K562 treated with DMSO at 1 percent for 24 hours (cell line): ENCODE data around the gene PCDHGA1. TPM values are rescaled to one million over a fixed set of nuclear protein-coding genes. Genes with fewer than 3 reads are reported as not detected.

Experiments used
- total RNA-seq: library from RNA; unstranded; fragments of 300-600 nt; gene quantifications from 2 replicates; pipeline ENCODE4 v1.2.3, GENCODE V29; 2022; ENCODE audit warnings: low read depth; ENCODE audit not compliant: insufficient read depth

Gene PCDHGA1
- 0.16 and 0.29 TPM in 2 replicates for total RNA-seq

DNA sequence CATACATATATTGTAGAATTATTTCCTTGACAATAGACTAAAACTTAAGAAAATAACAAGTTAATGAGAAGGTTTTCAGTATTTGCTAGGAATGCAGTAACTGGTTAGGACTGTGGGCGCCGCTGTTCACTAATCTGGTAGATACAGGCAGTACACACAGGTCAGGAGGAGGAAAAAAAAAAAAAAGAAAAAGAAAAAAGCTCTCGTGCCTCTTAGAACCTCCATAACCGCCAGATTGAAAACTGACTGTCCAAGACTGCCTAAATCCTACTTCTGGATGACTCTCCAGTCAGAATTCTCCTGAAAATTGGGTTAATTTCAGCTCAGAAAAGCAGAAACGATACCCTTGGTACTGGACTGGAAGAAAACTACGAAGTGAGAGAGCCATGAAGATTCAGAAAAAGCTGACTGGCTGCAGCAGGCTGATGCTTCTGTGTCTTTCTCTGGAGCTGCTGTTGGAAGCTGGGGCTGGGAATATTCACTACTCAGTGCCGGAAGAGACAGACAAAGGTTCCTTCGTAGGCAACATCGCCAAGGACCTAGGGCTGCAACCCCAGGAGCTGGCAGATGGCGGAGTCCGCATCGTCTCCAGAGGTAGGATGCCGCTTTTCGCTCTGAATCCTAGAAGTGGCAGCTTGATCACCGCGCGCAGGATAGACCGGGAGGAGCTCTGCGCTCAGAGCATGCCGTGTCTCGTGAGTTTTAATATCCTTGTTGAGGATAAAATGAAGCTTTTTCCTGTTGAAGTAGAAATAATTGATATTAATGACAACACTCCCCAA lies at the start of gene PCDHGA1:
Gene PCDHGA1, plus strand, starts transcription at position 216 of the 782 bp plus-strand sequence.

DNA sequence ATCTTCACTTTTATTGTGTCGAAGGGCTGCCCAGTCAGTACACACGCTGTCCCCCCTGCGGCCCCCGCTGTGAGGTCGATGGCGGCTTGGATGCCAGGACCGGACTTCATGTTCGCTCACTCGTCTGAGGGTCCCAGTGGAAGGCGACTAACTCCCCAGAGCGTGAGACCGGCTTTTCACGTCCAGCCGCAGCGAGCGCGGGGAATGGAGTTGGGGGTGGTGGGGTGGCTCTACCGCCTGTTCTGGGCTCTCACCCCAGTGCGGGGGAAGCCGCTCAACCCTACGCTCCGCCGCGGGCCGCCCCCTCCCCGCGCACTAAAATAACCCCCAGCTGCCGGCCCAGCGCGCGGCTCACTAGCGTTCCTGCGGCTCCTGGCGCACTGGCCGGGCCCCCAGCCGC lies 26.6 kb upstream of the PCDHGA1 start, which contains the start of gene SLC25A2:
Gene SLC25A2, minus strand, starts transcription at position 294 of the 400 bp plus-strand sequence. Its CDS starts 184 bp downstream, at position 110.

DNA sequence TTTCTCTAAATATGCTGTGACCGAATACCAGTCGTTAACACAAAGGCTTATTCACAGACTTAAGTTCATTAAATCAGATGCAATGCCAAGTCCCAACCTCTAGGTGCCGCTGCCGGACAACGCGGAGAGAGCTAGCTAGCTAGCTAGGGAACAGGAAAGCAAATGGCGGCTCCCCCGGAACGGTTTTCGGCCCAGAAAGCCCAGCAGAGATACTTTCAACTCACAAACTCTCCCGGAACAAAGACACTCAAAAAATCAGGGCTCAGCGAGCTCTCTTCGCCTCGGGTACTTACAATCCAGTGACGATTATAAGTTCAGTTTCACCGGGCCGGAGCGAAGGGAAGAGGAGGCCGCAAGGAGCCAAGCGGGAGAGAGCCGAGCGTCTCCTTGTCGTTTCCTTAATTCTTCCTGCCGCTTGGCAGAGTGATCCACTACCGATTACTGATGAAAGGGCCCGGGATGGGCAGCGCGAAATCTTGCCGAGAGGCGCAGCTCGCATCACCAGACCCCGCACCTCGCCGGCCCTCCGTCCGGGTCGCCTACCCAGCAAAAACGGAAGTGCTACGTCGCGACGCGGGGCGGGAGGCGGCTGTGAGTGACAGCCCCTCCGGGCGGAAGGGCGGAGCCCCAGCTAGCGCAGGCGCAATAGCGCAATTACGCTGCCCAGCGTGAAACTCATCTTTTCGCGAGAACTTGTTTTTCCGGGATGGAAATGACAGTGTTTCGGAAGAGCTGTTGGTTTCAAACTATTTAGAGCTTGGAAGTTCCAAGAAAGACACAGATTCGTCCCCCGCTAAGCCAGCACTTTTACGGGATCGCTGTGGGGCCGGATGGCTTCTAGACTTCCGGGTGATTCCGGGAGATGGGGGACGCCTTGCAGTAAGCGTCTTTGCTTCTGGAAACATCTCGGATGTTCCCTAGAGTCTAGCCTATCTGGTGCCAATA lies 9.8 kb upstream of the PCDHGA1 start, which contains the start of gene TAF7:
Gene TAF7, minus strand, starts transcription at position 560 of the 945 bp plus-strand sequence. CDS start 740 bp downstream, outside the sequence.

DNA sequence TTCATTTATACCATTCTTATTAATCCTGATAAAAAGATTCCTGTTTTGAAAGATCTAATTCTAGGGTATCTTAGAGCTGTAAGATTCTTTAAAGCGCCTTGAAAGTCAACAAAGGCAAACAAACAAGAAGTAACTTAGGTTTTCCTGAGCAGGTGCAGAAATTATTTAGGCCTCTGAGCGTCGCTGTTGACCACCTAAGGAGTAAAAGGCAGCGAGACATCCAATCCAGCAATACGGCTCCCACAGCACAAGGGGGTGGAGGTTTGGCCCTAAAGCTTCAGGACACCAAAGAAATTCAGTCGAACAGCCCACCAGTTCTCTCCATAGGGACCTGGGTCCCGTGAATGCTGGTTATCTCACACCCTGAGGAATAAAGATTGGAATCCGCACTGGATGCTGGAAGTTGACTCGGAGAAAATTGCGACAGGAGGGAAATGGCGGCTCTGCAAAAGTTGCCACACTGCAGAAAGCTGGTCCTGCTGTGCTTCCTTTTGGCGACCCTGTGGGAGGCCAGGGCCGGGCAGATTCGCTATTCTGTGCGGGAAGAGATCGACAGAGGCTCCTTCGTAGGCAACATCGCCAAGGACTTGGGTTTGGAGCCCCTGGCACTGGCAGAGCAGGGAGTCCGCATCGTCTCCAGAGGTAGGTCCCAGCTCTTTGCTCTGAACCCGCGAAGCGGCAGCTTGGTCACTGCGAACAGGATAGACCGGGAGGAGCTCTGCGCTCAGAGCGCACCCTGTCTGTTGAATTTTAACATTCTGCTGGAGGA lies 8.4 kb downstream of the PCDHGA1 start, which contains the start of gene PCDHGA2:
Gene PCDHGA2, plus strand, starts transcription at position 223 of the 769 bp plus-strand sequence.

DNA sequence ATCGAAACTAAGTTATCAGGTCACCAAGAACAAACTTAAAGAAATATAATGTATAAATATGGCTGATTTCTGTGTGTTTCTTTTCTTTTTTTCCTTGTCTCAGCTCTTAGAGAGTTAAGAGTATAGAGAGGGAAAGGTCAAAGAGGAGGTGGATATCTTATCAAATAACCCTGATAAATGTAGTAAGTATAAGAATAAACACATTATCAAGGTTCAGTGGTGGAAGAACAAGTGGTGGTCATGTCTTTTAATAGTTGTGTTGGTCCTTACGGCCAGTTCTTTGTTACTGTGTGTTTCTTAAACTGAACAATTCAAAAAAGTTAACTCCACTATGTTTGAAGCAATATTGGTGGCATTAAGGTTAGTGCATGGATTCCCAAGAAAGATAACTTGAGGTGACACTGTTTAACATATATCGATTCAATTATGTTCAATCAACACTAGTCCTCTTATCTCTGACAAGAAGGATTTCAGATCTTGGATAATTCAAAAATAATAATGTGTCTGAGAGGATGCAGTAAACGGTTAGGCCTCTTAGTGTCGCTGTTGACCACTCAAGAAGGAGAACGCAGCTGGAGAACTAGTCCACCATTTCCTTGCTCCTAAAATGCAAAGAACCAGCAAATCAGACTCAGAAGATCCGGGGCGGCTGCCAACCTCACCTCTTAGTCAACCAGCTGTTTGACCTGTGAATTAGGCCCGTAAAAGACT lies 13.1 kb downstream of the PCDHGA1 start, which contains the start of gene PCDHGA3:
Gene PCDHGA3, plus strand, starts transcription at position 588 of the 711 bp plus-strand sequence. CDS start 205 bp downstream, outside the sequence.

DNA sequence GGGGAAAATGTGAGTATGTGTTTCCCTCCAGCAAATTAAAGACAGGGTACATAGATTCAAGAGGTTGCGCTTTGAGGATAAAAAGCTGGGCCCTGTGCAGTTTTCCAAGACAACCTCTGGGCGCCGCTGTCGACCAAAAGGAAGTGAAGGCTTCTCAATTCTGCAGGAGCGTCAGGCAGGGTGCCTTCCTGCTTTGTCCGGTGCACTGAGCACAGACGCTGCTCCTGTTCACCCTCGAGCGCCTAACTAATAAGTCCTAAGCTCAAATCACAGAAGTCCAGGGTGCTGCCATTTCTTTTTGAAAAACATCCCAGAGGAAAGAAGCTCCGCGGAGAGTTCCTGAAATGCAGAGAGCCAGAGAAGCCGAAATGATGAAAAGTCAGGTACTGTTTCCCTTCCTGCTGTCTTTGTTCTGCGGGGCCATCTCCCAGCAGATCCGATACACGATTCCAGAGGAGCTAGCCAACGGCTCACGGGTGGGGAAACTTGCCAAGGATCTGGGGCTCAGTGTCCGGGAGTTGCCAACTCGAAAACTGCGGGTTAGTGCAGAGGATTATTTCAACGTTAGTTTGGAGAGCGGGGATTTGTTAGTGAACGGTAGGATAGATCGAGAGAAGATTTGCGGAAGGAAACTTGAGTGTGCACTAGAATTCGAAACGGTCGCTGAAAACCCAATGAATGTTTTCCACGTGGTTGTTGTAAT lies 19.8 kb downstream of the PCDHGA1 start, which contains the start of gene PCDHGB1:
Gene PCDHGB1, plus strand, starts transcription at position 183 of the 703 bp plus-strand sequence. Its CDS starts 162 bp downstream, at position 345.

DNA sequence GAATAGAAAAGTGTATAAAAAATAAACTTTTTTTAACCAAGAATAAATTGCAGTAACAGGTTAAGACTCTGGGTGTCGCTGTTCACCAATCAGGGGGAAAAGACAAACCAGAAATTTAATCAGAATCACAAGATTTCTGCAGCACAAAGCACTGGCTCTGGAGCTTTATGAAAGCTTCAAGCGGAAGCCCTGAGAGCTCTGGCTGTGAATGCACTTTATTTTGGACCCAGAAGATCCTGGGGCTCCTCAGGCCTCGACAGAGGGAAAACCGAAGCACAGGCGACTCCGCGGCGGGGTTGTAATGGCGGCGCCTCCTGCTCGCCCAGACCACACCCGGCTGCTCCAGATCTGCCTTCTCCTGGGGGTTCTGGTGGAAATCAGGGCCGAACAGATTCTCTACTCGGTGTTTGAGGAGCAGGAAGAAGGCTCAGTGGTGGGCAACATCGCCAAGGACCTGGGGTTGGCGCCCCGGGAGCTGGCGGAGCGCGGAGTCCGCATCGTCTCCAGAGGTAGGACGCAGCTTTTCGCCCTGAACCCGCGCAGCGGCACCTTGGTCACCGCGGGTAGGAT lies 24.7 kb downstream of the PCDHGA1 start, which contains the start of gene PCDHGA4:
Gene PCDHGA4, plus strand, starts transcription at position 122 of the 570 bp plus-strand sequence. Its CDS starts 87 bp downstream, at position 209.

DNA sequence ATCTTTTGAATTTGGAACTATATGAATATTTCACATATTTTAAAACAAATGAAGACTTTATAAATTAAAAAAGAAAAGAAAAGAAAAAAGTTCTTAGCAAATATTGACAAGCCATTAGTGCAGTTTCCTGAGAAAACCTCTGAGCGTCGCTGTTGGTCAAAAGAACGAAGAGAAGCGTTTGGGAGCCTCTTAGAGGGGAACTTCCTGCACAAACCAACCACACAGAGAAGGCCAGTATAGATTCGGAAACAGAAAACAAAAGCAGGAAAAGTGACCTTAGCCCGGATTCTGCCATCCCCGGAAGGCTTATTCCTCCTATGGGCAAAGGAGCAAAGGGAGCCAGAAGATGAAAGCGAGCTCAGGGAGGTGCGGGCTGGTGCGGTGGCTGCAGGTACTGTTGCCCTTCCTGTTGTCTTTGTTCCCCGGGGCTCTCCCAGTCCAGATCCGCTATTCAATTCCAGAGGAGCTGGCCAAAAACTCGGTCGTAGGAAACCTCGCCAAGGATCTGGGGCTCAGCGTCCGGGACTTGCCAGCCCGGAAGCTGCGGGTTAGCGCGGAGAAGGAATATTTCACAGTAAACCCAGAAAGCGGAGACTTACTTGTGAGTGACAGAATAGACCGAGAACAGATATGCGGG lies 29.6 kb downstream of the PCDHGA1 start, which contains the start of gene PCDHGB2:
Gene PCDHGB2, plus strand, starts transcription at position 205 of the 637 bp plus-strand sequence. Its CDS starts 142 bp downstream, at position 347.

DNA sequence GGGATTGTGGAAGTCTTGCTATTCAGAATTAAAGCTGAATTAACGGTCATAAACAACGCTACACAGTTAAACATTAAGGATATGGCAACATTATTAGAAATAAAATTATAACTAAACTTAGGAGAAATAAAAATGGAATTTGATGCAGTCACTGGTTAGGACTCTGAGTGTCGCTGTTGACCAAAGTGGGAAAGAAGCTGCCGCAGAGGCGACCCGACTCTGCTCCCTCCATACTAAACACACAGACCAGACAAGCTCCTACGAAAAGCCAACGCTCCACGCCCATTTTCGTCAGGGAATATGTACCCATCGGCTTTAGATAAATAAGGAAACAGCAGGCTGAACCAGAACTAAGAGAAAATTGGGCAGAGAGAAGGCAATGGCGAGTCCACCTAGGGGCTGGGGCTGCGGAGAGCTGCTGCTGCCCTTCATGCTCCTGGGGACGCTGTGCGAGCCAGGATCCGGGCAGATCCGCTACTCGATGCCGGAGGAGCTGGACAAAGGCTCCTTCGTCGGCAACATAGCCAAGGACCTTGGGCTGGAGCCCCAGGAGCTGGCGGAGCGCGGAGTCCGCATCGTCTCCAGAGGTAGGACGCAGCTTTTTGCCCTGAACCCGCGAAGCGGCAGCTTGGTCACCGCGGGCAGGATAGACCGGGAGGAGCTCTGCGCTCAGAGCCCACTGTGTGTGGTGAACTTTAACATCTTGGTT lies 33.8 kb downstream of the PCDHGA1 start, which contains the start of gene PCDHGA5:
Gene PCDHGA5, plus strand, starts transcription at position 211 of the 709 bp plus-strand sequence. Its CDS starts 169 bp downstream, at position 380.

DNA sequence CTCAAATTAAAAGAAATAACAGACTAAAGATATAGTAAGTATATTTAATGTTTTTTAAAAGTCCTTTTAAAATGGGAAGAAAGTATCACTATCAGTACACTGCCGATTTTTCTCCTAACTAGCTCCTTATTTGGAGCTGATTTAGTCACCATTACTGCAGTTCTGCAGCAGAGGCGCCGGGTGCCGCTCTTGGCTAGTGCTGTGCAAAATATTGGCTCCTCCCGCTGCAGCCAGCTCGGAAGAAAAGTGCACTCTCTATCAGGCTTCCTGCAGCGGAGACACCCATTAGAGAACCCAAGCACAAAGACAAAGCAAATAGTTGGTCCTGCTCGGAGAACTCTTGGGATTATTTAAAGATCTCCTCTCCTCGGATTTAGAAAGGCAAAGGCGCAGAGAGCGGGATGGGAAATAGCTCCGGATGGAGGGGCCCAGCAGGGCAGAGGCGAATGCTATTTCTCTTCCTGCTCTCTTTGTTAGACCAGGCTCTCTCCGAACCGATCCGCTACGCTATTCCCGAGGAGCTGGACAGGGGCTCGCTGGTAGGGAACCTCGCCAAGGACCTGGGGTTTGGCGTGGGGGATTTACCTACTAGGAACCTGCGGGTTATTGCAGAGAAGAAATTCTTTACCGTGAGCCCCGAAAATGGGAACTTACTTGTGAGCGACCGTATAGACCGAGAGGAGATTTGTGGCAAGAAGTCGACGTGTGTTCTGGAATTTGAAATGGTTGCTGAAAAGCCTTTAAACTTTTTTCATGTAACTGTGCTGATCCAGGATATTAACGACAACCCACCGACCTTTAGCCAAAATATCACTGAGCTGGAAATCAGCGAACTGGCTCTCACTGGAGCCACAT lies 39.9 kb downstream of the PCDHGA1 start, which contains the start of gene PCDHGB3:
Gene PCDHGB3, plus strand, starts transcription at position 249 of the 855 bp plus-strand sequence. Its CDS starts 153 bp downstream, at position 402.

DNA sequence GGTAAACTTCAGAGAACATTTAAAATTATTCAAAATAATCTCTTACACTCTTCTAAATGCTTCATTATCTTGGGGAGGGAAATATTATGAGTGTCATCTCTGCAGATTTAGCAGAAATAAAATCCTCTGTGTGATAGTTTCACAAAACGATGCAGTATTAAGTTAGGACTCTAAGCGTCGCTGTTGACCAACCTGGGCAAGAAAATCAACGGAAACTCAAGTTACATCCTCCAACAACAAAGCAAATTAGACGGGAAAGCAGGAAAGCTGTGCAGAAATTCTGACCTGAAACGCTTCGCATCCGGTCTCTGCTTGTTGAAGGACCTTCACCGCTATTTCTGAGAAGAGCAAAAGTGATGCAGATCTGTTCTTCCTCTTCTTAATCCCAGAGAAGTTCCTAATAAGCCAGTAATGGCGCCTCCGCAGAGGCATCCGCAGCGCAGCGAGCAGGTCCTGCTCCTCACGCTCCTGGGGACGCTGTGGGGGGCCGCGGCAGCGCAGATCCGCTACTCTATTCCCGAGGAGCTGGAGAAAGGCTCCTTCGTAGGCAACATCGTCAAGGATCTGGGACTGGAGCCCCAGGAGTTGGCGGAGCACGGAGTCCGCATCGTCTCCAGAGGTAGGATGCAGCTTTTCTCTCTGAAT lies 43.5 kb downstream of the PCDHGA1 start, which contains the start of gene PCDHGA6:
Gene PCDHGA6, plus strand, starts transcription at position 219 of the 645 bp plus-strand sequence. Its CDS starts 193 bp downstream, at position 412.

DNA sequence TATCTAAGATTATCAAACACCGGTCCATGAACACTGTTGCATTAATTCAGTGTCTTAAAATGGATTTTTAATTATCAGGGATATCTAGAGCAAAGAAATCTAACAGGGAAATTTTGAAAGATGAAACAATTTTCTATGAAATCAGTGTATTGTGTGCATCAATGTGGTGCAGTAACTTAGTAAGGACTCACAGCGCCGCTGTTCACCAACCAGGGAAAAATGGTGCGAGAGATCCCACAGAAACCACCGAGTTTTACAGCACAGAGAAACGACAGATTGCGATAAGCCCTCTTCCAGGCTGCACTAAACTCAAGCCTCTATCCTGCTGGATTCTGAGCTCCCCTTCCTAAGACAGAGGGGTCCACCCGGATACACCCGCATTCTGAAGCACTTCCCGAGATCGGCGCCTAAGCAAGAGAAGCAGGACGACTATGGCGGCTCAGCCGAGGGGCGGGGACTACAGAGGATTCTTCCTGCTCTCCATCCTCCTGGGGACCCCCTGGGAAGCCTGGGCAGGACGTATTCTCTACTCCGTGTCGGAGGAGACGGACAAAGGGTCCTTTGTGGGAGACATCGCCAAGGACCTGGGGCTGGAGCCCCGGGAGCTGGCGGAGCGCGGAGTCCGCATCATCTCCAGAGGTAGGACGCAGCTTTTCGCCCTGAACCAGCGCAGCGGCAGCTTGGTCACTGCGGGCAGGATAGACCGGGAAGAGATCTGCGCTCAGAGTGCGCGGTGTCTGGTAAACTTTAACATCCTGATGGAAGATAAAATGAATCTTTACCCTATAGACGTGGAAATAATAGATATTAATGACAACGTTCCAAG lies 52.4 kb downstream of the PCDHGA1 start, which contains the start of gene PCDHGA7:
Gene PCDHGA7, plus strand, starts transcription at position 274 of the 826 bp plus-strand sequence. Its CDS starts 158 bp downstream, at position 432.

DNA sequence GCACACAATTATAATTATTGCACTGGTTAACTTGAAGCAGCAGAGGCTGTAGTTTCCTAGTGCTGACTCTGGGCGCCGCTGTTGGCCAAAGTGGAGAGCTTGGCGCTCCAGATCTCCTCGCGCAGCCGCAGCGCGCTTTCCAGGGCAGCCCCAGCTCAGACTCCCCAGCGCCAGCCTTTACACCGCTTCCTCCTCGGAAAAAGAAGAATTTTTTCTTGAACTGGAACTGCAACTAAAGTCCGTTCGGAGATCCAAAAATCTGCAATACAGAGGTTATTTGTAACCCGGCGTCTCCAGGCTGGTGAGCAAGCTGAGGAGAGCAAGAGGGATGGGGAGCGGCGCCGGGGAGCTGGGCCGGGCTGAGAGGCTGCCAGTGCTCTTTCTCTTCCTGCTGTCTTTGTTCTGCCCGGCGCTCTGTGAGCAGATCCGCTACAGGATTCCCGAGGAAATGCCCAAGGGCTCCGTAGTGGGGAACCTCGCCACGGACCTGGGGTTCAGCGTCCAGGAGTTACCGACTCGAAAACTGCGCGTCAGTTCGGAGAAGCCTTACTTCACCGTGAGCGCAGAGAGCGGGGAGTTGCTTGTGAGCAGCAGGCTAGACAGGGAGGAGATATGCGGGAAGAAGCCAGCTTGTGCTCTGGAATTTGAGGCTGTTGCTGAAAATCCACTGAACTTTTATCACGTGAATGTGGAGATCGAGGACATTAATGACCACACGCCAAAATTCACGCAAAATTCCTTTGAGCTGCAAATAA lies 57.4 kb downstream of the PCDHGA1 start, which contains the start of gene PCDHGB4:
Gene PCDHGB4, plus strand, starts transcription at position 142 of the 755 bp plus-strand sequence. Its CDS starts 187 bp downstream, at position 329.

DNA sequence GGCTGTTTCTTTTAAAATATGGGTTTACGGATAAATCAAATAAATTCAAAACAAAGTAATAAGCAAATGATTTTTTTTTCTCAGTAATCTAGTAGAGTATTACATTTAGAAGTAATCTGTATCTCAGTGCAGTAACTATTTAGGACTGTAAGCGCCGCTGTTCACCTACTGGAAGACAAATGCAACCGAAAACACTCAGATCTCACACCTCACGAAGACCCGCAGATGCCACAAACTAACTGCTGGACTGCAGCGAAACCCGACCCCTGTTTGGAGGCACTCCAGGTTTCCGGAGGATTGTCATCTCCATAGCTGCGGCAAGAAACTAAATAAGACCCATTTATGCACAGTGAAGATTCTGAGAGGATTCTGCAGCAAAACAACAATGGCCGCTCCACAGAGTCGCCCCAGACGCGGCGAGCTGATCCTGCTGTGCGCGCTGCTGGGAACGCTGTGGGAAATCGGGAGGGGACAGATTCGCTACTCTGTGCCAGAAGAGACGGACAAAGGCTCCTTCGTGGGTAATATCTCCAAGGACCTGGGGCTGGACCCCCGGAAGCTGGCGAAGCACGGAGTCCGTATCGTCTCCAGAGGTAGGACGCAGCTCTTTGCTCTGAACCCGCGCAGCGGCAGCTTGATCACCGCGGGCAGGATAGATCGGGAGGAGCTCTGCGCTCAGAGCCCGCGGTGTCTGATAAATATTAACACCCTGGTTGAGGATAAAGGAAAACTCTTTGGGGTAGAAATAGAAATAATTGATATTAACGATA lies 62.3 kb downstream of the PCDHGA1 start, which contains the start of gene PCDHGA8:
Gene PCDHGA8, plus strand, starts transcription at position 205 of the 770 bp plus-strand sequence. Its CDS starts 181 bp downstream, at position 386.

